WI38 (cell line): ENCODE results near the gene CAMK4.
"Not testable (repeated sequence)": the region's sequence is repeated elsewhere in the genome, so short reads cannot be mapped to it uniquely, and the experiment has no call there.

Source experiments
- H3K4me3 ChIP-seq: 2 replicates; pipeline ENCODE4 v1.5.1; 2011; ENCODE audit warnings: low read depth, mild to moderate bottlenecking, control low read depth, low read length
- TF ChIP-seq, protein P1 (sequence below): IDR thresholded peaks from 2 replicates; pipeline ENCODE4 v1.5.1; 2012; ENCODE audit warnings: low read depth, mild to moderate bottlenecking, control low read depth, low read length

The CAMK4 gene

GRCh38 chr5:111404270-111404769, 180.1 kb downstream of the CAMK4 start:
- TF ChIP-seq, protein P1, sequence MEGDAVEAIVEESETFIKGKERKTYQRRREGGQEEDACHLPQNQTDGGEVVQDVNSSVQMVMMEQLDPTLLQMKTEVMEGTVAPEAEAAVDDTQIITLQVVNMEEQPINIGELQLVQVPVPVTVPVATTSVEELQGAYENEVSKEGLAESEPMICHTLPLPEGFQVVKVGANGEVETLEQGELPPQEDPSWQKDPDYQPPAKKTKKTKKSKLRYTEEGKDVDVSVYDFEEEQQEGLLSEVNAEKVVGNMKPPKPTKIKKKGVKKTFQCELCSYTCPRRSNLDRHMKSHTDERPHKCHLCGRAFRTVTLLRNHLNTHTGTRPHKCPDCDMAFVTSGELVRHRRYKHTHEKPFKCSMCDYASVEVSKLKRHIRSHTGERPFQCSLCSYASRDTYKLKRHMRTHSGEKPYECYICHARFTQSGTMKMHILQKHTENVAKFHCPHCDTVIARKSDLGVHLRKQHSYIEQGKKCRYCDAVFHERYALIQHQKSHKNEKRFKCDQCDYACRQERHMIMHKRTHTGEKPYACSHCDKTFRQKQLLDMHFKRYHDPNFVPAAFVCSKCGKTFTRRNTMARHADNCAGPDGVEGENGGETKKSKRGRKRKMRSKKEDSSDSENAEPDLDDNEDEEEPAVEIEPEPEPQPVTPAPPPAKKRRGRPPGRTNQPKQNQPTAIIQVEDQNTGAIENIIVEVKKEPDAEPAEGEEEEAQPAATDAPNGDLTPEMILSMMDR: no peak
- no peak overlapping the region for H3K4me3 ChIP-seq

- TF ChIP-seq, protein P1: no peak
- H3K4me3 ChIP-seq: no peak overlapping the region
Observed at GRCh38 chr5:111407562-111407961, 183.4 kb downstream of the CAMK4 start.

DNA sequence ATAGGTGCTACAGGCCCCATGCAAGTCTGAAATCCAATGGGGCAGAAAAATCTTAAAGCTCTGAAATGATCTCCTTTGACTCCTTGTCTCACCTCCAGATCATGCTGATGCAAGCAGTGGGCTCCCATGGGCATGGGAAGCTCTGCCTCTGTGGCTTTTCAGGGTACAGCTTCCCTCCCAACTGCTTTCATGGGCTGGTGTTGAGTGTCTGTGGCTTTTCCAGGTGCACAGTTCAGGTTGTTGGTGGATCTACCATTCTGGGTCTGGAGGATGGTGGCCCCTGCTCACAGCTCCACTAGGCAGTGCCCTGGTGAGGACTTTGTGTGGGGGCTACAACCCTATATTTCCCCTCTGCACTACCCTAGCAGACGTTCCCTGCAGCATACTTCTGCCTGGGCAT, 184.6 kb downstream of the CAMK4 start:
- TF ChIP-seq, protein P1: no peak
- H3K4me3 ChIP-seq: no peak overlapping the region

DNA sequence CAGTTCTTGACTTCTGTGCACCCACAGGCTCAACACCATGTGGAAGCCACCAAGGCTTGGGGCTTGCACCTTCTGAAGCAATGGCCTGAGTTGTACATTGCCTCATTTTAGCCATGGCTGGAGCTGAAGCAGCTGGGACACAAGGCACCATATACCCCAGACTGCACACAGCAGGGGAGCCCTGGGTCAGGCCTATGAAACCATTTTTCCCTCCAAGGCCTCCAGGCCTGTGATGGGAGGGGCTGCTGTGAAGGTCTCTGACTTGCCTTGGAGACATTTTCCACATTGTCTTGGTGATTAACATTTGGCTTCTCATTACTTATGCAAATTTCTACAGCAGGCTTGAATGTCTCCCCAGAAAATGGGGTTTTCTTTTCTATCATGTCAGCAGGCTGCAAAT, 185.1 kb downstream of the CAMK4 start:
- H3K4me3 ChIP-seq: not testable (repeated sequence)

DNA sequence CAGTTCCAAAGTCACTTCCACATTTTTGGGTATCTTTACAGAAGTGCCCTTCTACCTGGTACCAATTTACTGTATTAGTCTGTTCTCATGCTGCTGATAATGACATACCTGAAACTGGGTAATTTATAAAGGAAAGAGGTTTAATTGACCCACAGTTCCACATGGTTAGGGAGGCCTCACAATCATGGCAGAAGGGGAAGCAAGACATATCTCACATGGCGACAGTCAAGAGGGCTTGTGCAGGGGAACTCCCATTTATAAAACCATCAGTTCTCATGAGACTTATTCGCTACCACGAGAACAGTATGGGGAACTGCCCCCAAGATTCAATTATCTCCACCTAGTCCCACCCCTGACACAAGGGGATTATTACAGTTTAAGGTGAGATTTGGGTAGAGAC, 185.9 kb downstream of the CAMK4 start:
- not testable (repeated sequence) for H3K4me3 ChIP-seq

DNA sequence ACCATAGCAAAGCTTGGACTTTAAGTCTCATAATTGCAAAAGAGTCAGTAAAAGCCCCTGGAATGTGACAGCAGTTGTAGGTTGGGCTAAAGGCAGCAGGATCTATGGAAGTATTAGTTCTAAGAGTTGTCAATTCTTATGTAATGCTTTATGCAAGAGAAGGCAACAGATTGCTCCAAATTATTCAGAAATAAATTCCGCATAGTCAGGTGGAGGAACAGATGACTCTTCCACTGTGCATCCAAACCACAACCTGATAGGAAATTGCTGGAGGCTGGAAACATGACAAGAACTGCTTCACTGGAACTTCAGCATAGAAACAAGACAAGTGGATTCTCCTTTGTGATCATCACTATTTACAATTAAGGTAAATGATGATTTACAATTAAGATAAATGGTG, 187.1 kb downstream of the CAMK4 start:
- TF ChIP-seq, protein P1: no peak
- no peak overlapping the region for H3K4me3 ChIP-seq

DNA sequence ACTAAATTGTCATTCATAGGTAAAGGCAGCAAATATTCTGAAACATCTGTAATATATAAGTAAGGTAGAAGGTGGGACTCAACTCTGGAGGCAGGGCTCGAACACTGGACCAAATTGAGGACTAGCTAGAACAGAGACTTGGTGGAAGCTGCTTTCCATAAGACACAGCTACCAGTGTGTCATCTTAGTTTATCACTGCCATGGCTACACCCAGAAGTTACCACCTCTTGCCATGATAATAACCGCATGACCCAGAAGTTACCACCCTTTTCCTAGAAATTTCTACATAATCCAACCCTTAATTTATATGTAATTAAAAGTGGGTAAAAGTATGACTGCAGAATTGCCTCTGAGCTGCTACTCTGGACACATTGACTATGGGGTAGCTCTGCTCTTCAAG, 188.4 kb downstream of the CAMK4 start:
- no peak overlapping the region for H3K4me3 ChIP-seq
- TF ChIP-seq, protein P1: no peak

- no peak overlapping the region for H3K4me3 ChIP-seq
- TF ChIP-seq, protein P1: no peak
Observed at GRCh38 chr5:111415053-111415452, 190.9 kb downstream of the CAMK4 start.
